ENCODE measurements around the gene HPDL.
A peak's percentile ranks its signal among the peaks of the same experiment; 100 is the strongest.

Gene HPDL

GRCh38 chr1:45303520-45304310 lies 23.0 kb upstream of the HPDL start:
- FAIRE-seq (peak; percentile 88), DNase-seq (ENCODE audit: insufficient read length) (peak; percentile 92)
- peak; percentile 84 for TF ChIP-seq POLR2A (IDR thresholded peaks at IDR 0.05; ENCODE audit: low read depth, low read length)
- 0 out of 2 replicates have a peak, but pooled peaks have one; percentile 28 for TF ChIP-seq TAF1 (IDR thresholded peaks at IDR 0.05; ENCODE audit: borderline replicate concordance, low read depth, low read length)
- peak; percentile 80 for TF ChIP-seq POLR2AphosphoS5 (IDR thresholded peaks at IDR 0.05; ENCODE audit: low read depth, low read length)

- FAIRE-seq, result peak; percentile 82
- DNase-seq (ENCODE audit: insufficient read length), result no peak
- TF ChIP-seq POLR2AphosphoS5 (IDR thresholded peaks at IDR 0.05; ENCODE audit: low read depth, low read length) (no peak), TAF1 (IDR thresholded peaks at IDR 0.05; ENCODE audit: borderline replicate concordance, low read depth, low read length) (peak; percentile 6; the same call in 1 of the 2 replicates)
Observed at GRCh38 chr1:45304311-45305081, 22.2 kb upstream of the HPDL start.

GRCh38 chr1:45305231-45305630 lies 21.5 kb upstream of the HPDL start:
- TF ChIP-seq POLR2A (IDR thresholded peaks at IDR 0.05; ENCODE audit: low read depth, low read length), result no peak
- TF ChIP-seq TAF1 (IDR thresholded peaks at IDR 0.05; ENCODE audit: borderline replicate concordance, low read depth, low read length), result no peak
- TF ChIP-seq POLR2AphosphoS5 (IDR thresholded peaks at IDR 0.05; ENCODE audit: low read depth, low read length), result no peak
- DNase-seq (ENCODE audit: insufficient read length) (no peak), FAIRE-seq (no peak)

DNA sequence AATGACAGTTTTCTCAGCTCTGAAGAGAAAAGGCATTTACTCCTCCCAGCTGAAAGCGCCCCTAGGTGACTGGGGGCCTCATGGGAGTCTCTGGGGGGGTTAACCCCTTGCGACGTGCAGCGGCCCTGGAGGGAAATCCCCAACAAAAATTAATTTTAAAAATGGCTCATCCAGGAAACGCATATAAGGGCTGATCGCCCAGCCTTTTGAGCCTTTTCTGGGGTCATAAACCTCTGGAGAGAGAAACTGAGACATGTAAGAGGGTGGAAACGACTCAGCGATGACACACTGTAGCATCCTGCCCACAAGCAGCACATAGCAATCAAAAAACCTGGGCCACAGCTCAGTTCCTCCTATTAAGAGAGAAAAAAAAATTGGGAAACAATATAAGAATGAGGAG lies 20.4 kb upstream of the HPDL start:
- DNase-seq (ENCODE audit: insufficient read length) (no peak), FAIRE-seq (peak; percentile 68)
- TF ChIP-seq POLR2A (IDR thresholded peaks at IDR 0.05; ENCODE audit: low read depth, low read length) (no peak), POLR2AphosphoS5 (IDR thresholded peaks at IDR 0.05; ENCODE audit: low read depth, low read length) (no peak), TAF1 (IDR thresholded peaks at IDR 0.05; ENCODE audit: borderline replicate concordance, low read depth, low read length) (peak; percentile 48; the same call in 1 of the 2 replicates)

- TF ChIP-seq POLR2A (IDR thresholded peaks at IDR 0.05; ENCODE audit: low read depth, low read length), result no peak
- no peak for TF ChIP-seq TAF1 (IDR thresholded peaks at IDR 0.05; ENCODE audit: borderline replicate concordance, low read depth, low read length)
- TF ChIP-seq POLR2AphosphoS5 (IDR thresholded peaks at IDR 0.05; ENCODE audit: low read depth, low read length), result no peak
- DNase-seq (ENCODE audit: insufficient read length) (no peak), FAIRE-seq (no peak)
Observed at GRCh38 chr1:45306905-45307304, 19.8 kb upstream of the HPDL start.

DNA sequence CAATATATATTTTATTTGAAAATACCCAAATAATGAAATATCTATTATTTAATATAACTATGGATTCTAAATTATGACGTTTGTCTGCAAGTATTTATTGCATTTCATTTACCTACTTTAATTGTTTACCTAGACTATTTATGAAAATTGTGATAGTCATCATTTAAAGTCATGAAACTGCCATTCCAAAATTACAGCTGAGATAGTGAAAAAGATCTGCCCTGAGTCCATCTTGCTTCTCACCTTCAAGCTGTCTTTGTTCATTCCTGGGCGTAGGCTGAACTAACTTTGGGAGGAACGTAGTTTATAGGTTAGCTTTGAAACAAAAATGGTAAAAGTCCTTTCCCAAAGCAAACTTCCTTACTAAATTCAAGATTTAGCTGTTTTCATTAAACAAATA lies 12.4 kb upstream of the HPDL start:
- no peak for FAIRE-seq
- no peak for DNase-seq (ENCODE audit: insufficient read length)
- TF ChIP-seq TAF1 (IDR thresholded peaks at IDR 0.05; ENCODE audit: borderline replicate concordance, low read depth, low read length) (no peak), POLR2A (IDR thresholded peaks at IDR 0.05; ENCODE audit: low read depth, low read length) (no peak), POLR2AphosphoS5 (IDR thresholded peaks at IDR 0.05; ENCODE audit: low read depth, low read length) (no peak)

DNA sequence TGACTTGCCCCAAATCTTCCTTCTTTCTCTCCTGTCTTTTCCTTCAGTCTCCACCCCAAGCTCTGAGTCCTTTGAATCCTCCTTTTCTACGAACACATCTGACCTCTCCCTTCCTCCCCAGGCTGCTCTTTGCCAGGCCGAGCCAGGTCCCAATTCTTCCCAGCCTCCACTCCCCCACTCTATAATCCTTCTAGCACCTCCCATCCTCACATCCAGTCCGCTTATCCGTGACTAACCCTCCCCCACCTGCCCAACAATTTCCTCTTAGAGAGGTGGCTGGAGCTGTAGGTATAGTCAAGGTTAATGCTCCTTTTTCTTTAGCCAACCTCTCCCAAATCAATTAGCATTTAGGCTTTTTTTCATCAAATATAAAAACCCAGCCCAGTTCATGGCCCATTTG lies 9.5 kb upstream of the HPDL start:
- DNase-seq (ENCODE audit: insufficient read length), result no peak
- TF ChIP-seq POLR2A (IDR thresholded peaks at IDR 0.05; ENCODE audit: low read depth, low read length) (no peak), POLR2AphosphoS5 (IDR thresholded peaks at IDR 0.05; ENCODE audit: low read depth, low read length) (no peak), TAF1 (IDR thresholded peaks at IDR 0.05; ENCODE audit: borderline replicate concordance, low read depth, low read length) (no peak)
- no peak for FAIRE-seq

GRCh38 chr1:45319761-45320160 lies 6.9 kb upstream of the HPDL start:
- DNase-seq (ENCODE audit: insufficient read length) (no peak), FAIRE-seq (no peak)
- TF ChIP-seq POLR2AphosphoS5 (IDR thresholded peaks at IDR 0.05; ENCODE audit: low read depth, low read length) (no peak), POLR2A (IDR thresholded peaks at IDR 0.05; ENCODE audit: low read depth, low read length) (no peak), TAF1 (IDR thresholded peaks at IDR 0.05; ENCODE audit: borderline replicate concordance, low read depth, low read length) (no peak)

DNA sequence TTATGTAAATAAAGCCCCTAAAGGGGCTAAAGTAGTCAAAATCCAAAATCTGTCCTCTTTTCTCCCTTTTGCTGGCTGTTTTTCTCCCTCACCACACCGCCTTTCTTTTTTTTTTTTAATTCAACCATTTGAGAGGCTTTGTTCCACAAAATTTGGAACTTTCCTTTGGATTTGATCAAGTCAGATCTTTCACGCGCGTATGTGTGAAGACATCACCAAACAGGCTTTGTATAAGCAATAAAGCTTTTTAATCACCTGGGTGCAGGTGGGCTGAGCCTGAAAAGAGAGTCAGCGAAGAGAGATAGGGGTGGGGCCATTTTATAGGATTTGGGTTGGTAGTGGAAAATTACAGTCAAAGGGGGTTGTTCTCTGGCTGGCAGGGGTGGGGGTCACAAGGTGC lies 5.3 kb upstream of the HPDL start:
- no peak for DNase-seq (ENCODE audit: insufficient read length)
- no peak for FAIRE-seq
- TF ChIP-seq POLR2AphosphoS5 (IDR thresholded peaks at IDR 0.05; ENCODE audit: low read depth, low read length) (no peak), TAF1 (IDR thresholded peaks at IDR 0.05; ENCODE audit: borderline replicate concordance, low read depth, low read length) (no peak), POLR2A (IDR thresholded peaks at IDR 0.05; ENCODE audit: low read depth, low read length) (no peak)

GRCh38 chr1:45322486-45323040 lies 4.1 kb upstream of the HPDL start:
- FAIRE-seq (no peak), DNase-seq (ENCODE audit: insufficient read length) (no peak)
- TF ChIP-seq TAF1 (IDR thresholded peaks at IDR 0.05; ENCODE audit: borderline replicate concordance, low read depth, low read length) (no peak), POLR2A (IDR thresholded peaks at IDR 0.05; ENCODE audit: low read depth, low read length) (no peak), POLR2AphosphoS5 (IDR thresholded peaks at IDR 0.05; ENCODE audit: low read depth, low read length) (no peak)

GRCh38 chr1:45325851-45326506 lies 716 bp upstream of the HPDL start:
- no peak for DNase-seq (ENCODE audit: insufficient read length)
- FAIRE-seq, result no peak
- TF ChIP-seq TAF1 (IDR thresholded peaks at IDR 0.05; ENCODE audit: borderline replicate concordance, low read depth, low read length), result no peak
- no peak for TF ChIP-seq POLR2A (IDR thresholded peaks at IDR 0.05; ENCODE audit: low read depth, low read length)
- no peak for TF ChIP-seq POLR2AphosphoS5 (IDR thresholded peaks at IDR 0.05; ENCODE audit: low read depth, low read length)
